ENCODE results near the gene NR3C1.
"Not testable (repeated sequence)": the region's sequence is repeated elsewhere in the genome, so short reads cannot be mapped to it uniquely, and the experiment has no call there.

Gene NR3C1

DNA sequence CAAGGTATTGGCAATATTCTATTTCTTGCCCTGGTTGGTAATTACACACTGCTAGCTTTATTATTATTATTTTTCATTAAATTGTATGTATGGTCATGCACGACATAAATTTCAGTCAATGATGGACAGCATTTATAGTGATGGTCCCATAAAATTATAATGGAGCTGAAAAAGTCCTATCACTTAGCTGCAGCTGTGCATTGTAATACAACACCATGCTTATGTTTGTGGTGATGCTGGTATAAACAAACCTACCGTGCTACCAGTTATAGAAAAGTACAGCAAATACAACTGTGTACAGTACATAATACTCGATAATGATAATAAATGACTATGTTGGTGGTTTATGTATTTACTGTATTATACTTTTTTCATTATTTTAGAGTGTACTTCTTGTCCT lies 65.5 kb downstream of the NR3C1 start:
- no peak for DNase-seq (ENCODE audit: low read depth, low spot score)

DNA sequence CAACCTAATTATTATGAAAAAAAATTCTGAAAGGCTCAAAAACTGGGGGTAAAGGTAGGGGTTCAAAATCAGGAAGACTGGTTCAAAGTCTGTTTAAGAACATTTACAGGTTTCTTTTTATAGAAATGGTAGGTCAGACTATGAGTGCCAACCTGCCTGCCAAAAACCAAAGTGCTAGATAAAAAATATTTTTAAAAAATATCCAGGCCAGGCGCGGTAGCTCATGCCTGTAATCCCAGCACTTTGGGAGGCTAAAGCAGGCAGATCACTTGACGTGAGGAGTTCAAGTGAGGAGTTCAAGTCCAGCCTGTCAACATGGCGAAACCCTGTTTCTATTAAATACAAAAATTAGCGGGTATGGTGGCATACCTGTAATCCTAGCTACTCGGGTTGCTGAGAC lies 67.0 kb downstream of the NR3C1 start:
- DNase-seq (ENCODE audit: low read depth, low spot score), result no peak

- no peak for DNase-seq (ENCODE audit: low read depth, low spot score)
These were observed 68.6 kb downstream of the NR3C1 start for GRCh38 chr5:143334903-143335302.

GRCh38 chr5:143334380-143334779 lies 69.1 kb downstream of the NR3C1 start:
- DNase-seq (ENCODE audit: low read depth, low spot score), result not testable (repeated sequence)

- no peak for DNase-seq (ENCODE audit: low read depth, low spot score)
These were observed 71.5 kb downstream of the NR3C1 start for GRCh38 chr5:143331956-143332355.

DNA sequence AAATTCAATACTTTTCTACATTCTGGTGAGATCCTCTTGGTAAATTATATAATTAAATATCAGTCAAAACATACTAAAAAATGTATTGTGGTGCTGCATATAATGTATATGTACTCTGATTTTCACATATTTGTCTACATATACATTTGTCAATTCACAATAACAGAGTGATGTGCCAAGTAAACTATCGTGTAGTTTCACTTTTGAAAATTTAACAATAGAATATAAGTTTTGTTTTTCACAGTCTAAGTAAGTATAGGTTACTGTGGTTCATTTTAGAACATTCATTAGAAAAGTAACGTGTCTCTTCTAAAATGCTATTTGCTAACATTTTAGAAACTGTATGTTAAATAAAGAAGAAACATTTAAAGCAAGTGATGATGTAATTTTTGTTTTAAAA lies 73.6 kb downstream of the NR3C1 start:
- DNase-seq (ENCODE audit: low read depth, low spot score), result no peak

DNA sequence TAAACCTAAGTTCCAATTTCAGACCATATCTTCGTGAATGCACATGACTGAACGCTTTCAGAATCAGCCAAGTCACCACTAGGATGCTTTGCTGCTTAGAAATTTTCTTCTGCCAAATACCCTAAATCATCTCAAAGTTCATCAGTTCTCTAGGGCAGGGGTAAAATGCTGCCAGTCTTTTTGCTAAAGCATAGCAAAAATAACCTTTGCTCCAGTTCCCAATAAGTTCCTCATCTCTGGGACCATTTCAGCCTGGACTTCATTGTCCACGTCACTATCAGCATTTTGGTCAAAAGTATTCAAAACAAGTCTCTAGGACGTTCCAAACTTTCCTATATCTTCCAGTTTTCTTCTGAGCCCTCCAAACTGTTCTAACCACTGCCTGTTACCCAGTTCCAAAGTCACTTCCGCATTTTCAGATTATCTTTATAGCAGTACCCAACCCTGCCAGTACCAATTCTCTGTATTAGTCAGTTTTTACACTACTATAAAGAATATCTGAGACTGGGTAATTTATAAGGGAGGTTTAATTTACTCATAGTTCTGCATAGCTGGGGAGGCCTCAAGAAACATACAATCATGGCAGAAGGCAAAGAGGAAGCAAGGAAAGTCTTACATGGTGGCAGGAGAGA lies 74.8 kb downstream of the NR3C1 start:
- no peak for DNase-seq (ENCODE audit: low read depth, low spot score)

DNA sequence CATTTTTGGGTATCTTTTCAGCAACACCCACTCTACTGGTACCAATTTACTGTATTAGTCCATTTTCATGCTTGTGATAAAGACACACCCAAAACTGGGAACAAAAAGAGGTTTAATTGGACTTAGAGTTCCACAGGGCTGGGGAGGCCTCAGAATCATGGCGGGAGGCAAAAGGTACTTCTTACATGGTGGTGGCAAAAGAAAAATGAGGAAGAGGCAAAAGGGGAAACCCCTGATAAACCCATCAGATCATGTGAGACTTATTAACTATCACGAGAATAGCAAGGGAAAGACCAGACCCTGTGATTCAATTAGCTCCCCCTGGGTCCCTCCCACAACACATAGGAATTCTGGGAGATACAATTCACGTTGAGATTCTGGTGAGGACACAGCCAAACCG lies 78.4 kb downstream of the NR3C1 start:
- not testable (repeated sequence) for DNase-seq (ENCODE audit: low read depth, low spot score)

- DNase-seq (ENCODE audit: low read depth, low spot score), result not testable (repeated sequence)
These were observed 80.4 kb downstream of the NR3C1 start for GRCh38 chr5:143322931-143323630.

DNA sequence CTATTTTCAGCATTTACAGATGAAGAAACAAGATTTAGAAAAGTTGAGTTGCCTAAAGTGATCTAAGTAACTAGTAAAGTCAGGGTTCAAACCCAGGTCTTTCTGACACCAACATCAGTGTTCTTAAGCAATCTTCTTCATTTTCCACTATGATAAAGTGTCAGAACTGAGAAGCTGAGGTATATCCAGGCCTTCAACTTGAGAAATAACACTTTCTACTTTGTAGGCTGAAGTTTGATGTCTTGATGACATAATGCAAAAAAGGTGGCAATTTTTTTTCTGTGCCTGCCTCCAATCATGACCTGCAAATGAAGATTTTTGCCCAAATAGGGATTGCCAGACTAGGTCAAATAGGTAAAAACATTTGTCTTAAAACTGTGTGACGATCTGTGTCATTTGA lies 81.3 kb downstream of the NR3C1 start:
- DNase-seq (ENCODE audit: low read depth, low spot score), result no peak

DNA sequence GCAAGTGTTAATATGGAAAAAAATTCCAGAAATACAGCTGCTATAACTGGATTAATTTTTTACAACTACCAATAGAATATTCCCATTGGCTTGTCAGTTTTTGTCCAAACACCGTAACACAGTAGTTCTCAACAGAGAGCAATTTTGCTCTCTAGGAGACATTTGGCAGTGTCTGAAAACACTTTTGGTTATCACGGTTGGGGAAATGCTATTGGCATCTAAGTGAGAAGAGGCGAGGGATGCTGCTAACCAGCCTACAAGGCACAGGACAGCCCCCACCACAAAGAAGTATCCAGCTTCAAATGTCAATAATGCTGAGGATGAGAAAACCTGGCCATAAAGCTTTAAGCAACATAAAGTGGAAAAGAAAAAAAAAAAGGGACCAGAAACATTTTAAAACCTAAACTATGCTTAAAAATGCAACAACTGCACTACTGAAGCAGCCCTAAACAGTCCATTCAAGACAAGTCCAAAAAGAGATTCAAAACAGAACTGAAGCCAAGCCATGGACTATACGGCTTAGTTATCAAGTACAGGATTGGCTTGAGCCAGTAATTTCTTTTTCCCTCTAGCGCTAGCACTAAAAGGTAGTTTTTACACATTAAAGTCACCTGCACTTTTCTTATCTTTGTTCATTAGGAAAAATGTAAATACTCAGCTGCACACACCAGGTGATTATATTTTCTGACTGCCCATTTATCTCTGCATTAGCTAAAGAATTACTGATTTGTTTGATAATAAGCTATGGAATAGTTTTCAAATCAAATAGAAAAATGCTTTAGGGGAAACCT lies 83.9 kb downstream of the NR3C1 start:
- no peak for DNase-seq (ENCODE audit: low read depth, low spot score)

GRCh38 chr5:143318833-143319232 lies 84.7 kb downstream of the NR3C1 start:
- DNase-seq (ENCODE audit: low read depth, low spot score), result no peak

DNA sequence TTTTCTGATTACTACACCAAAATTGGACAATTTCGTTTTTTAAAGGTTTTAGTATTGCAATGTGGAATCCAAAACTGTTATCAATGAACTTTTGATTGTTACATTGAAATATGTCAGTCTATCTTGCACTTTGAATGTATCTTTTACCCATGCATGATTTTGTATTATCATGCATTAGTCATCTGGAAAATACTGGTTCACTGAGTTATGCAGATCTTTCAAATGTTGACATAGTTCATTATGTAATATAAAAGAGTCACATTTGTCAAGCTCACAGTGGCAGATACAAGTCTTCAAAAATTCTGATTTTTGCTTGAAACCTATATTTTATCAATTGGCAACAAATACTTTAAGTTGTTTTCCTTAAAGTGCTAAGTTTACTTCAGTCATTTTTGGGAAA lies 85.2 kb downstream of the NR3C1 start:
- DNase-seq (ENCODE audit: low read depth, low spot score), result no peak

DNA sequence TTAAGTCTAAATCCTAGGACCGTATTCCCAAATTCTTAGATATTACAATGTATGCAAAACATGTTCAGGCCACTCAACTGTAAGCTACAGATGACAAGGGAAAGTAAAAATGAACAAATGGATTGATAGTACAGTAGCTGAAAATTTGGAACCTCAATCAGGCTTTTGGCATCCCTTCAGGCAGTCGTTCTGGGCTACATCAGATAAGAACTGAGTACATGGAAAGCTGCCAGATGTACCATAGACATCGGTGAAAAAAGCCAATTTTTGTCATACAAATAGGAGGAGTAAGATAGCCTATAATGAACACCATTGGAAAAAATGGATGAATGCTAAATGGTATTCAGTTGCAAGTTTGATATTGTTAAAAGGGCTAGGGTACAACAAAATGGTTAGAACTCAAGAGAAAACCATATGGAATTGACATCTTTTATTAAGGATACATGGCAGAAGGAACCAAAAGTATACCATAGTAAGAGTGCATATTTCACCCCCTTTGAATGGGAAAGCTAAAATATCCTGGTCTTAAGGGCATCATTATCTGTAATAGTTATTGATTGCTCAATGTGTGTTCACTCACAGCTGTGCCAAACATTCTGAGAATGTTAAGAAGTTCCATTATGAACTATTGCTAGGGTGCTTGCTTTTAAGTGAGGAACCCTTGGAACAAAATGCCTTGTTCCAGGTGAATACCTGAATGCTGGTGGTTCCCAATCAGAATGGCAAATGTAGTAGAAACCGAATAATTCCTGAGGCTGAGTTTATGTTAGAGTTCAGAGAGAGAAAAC lies 86.4 kb downstream of the NR3C1 start:
- no peak for DNase-seq (ENCODE audit: low read depth, low spot score)

GRCh38 chr5:143316337-143316736 lies 87.1 kb downstream of the NR3C1 start:
- DNase-seq (ENCODE audit: low read depth, low spot score), result no peak

GRCh38 chr5:143315929-143316328 lies 87.6 kb downstream of the NR3C1 start:
- DNase-seq (ENCODE audit: low read depth, low spot score), result no peak

DNA sequence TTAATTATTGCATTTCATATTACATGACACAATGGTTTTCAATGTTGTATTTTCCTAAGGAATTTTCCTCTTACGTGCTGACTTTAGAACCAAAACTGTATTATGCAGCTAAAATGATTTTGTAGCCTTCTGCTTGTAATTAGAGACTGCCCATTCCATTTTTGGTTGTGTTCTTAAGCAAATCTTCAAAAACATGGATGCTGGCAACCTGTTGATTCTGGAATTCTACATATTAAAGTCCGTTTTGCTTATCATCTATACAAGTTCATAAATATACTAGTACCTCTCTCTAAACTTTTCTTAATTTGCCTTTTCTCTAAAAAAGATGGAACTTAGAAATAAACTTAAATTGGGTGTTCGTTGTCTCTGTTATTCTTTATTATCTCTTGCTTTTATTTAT lies 88.3 kb downstream of the NR3C1 start:
- DNase-seq (ENCODE audit: low read depth, low spot score), result no peak

DNA sequence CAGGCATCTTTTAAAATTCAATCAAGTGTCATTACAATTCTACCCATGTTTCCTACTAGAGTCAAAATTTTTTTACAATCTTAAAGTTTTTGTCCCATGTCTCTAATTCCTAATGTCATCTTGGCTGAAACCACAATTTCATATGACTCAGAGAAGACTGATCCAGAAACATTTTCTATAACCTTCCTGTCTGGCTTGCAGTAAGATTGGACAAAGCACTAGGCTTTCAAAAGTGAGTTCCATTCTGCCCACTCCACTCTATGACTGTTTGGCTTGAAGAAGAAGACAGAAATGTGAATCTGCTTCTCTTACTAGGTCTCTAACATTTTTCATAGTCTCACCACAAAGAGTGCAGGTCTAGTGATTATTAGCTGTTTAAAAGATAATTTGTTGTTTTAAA lies 88.8 kb downstream of the NR3C1 start:
- DNase-seq (ENCODE audit: low read depth, low spot score), result no peak

- no peak for DNase-seq (ENCODE audit: low read depth, low spot score)
These were observed 89.4 kb downstream of the NR3C1 start for GRCh38 chr5:143314099-143314498.

DNA sequence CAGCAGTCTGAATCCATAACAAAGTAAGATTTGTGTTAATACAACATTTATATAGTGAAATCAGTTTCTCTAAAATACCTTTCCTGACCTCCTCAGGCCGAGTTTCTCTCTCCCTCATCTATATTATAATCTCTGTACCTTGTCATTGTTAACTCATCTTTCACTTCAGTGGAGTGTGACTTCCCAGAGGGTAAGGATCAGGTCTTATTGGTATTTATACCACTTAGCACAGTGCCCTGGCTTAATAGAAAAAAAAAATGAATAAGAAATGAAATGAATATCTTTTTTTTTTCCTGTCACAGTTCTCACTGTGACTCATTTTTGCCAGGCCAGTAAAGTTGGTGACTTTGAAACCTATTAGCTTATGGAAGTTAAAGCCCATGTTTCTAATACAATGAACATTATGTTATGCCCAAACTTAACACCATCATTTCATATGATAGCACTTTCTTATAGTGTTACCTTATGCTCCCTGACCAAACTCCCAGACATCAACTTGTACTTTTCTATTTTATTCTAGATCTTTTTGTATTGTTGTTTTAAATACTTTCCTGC lies 90.1 kb downstream of the NR3C1 start:
- DNase-seq (ENCODE audit: low read depth, low spot score), result no peak

GRCh38 chr5:143312822-143313221 lies 90.7 kb downstream of the NR3C1 start:
- DNase-seq (ENCODE audit: low read depth, low spot score), result no peak

- DNase-seq (ENCODE audit: low read depth, low spot score), result no peak
These were observed 91.5 kb downstream of the NR3C1 start for GRCh38 chr5:143311955-143312354.

All from activated CD4-positive, CD25-positive, alpha-beta regulatory T cell treated with anti-CD3 and anti-CD28 coated beads, Interleukin-2, amount 50 U/mL, for 16 hours (primary cell).